ENCODE data around the gene HMX1.

- TF ChIP-seq, protein P1, sequence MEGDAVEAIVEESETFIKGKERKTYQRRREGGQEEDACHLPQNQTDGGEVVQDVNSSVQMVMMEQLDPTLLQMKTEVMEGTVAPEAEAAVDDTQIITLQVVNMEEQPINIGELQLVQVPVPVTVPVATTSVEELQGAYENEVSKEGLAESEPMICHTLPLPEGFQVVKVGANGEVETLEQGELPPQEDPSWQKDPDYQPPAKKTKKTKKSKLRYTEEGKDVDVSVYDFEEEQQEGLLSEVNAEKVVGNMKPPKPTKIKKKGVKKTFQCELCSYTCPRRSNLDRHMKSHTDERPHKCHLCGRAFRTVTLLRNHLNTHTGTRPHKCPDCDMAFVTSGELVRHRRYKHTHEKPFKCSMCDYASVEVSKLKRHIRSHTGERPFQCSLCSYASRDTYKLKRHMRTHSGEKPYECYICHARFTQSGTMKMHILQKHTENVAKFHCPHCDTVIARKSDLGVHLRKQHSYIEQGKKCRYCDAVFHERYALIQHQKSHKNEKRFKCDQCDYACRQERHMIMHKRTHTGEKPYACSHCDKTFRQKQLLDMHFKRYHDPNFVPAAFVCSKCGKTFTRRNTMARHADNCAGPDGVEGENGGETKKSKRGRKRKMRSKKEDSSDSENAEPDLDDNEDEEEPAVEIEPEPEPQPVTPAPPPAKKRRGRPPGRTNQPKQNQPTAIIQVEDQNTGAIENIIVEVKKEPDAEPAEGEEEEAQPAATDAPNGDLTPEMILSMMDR (IDR thresholded peaks at IDR 0.05), result no peak
- TF ChIP-seq EZH2 (IDR thresholded peaks at IDR 0.05; ENCODE audit: borderline replicate concordance, insufficient read depth, low read depth, low read length, poor library complexity, severe bottlenecking), result no peak
These were observed 19.6 kb upstream of the HMX1 start for GRCh38 chr4:8891255-8891645.

Data from B cell (primary cell).